ENCODE measurements around the gene AKNAD1. TPM values are rescaled to one million over a fixed set of nuclear protein-coding genes. Genes with fewer than 3 reads are reported as not detected.

The AKNAD1 gene
- total RNA-seq, 1 experiment from 2014 or later: 0.07 TPM

GRCh38 chr1:108880850-108881249, 24.0 kb upstream of the AKNAD1 start:
- TF ChIP-seq EZH2 (IDR thresholded peaks at IDR 0.05; ENCODE audit: low read length, unreplicated experiment) (no peak), CTCF (conservative IDR thresholded peaks at IDR 0.05; ENCODE audit: low read depth, low read length) (no peak), EZH2phosphoT487 (IDR thresholded peaks at IDR 0.05; ENCODE audit: borderline replicate concordance, low read length) (no peak)
- H3K36me3 ChIP-seq (ENCODE audit: low read depth, low read length): no peaks in the 10 kb centered on the region
- ChIA-PET CTCF (no interaction called here), POLR2A (ENCODE audit: unreplicated experiment) (no interaction called here)
- no peaks in the 10 kb centered on the region for H3K9me2 ChIP-seq (replicated peaks; ENCODE audit: low read length)
- H4K20me1 ChIP-seq (ENCODE audit: low read length): peaks cover 27% of the 10 kb centered on the region; the same call in 1 of the 2 replicates
- peaks cover 76% of the 10 kb centered on the region for H3K79me2 ChIP-seq (ENCODE audit: low read length)
- intact Hi-C loops (cut with micrococcal nuclease): no loop called here
- H3K4me3 ChIP-seq (ENCODE audit: low read length): no peak overlapping the region
- peak overlapping the region; percentile 14; the same call in 1 of the 2 replicates for H3K4me2 ChIP-seq (ENCODE audit: low read length)
- DNase-seq (peak; percentile 34), ATAC-seq (no peak)
- no TSS peak for BruUV-seq (replicated peaks)
- no peaks in the 10 kb centered on the region for H3K27me3 ChIP-seq (ENCODE audit: low read length)
- H3K27ac ChIP-seq (ENCODE audit: low read length): no peak overlapping the region
- no peaks in the 10 kb centered on the region for H3K9me3 ChIP-seq (ENCODE audit: low read length)
- H3K4me1 ChIP-seq (ENCODE audit: insufficient read depth, low read length): peaks cover 20% of the 10 kb centered on the region
- H3K9ac ChIP-seq (ENCODE audit: low read length): no peak overlapping the region
- H2AFZ ChIP-seq (ENCODE audit: low read length): no peak overlapping the region
- no peaks in the 10 kb centered on the region for H3F3A ChIP-seq (ENCODE audit: low read length, unreplicated experiment)

GRCh38 chr1:108878678-108879077, 21.8 kb upstream of the AKNAD1 start:
- DNase-seq: no peak
- intact Hi-C loops (cut with micrococcal nuclease): loop anchor here (1.0 to 5.0 kb wide), 2 partner anchors 50 to 186 kb away; partner anchors contain the start of gene PRPF38B

GRCh38 chr1:108878160-108878469, 21.2 kb upstream of the AKNAD1 start:
- DNase-seq (no peak), ATAC-seq (no peak)
- no TSS peak for BruUV-seq (replicated peaks)
- Histone ChIP-seq H3K36me3 (ENCODE audit: low read depth, low read length) (no peaks in the 10 kb centered on the region), H3K9me3 (ENCODE audit: low read length) (no peaks in the 10 kb centered on the region), H3K4me1 (ENCODE audit: insufficient read depth, low read length) (peaks cover 20% of the 10 kb centered on the region), H3K9ac (ENCODE audit: low read length) (peak overlapping the region; percentile 59), H3K4me3 (ENCODE audit: low read length) (peak overlapping the region; percentile 87), H2AFZ (ENCODE audit: low read length) (peak overlapping the region; percentile 95), H3K27ac (ENCODE audit: low read length) (no peak overlapping the region), H3F3A (ENCODE audit: low read length, unreplicated experiment) (no peaks in the 10 kb centered on the region), H3K4me2 (ENCODE audit: low read length) (peak overlapping the region; percentile 90), H3K27me3 (ENCODE audit: low read length) (no peaks in the 10 kb centered on the region), H4K20me1 (ENCODE audit: low read length) (peaks cover 26% of the 10 kb centered on the region; the same call in 1 of the 2 replicates), H3K9me2 (replicated peaks; ENCODE audit: low read length) (no peaks in the 10 kb centered on the region), H3K79me2 (ENCODE audit: low read length) (peaks cover 61% of the 10 kb centered on the region)
- TF ChIP-seq EZH2 (IDR thresholded peaks at IDR 0.05; ENCODE audit: low read length, unreplicated experiment): no peak
- TF ChIP-seq CTCF (conservative IDR thresholded peaks at IDR 0.05; ENCODE audit: low read depth, low read length): no peak
- no peak for TF ChIP-seq EZH2phosphoT487 (IDR thresholded peaks at IDR 0.05; ENCODE audit: borderline replicate concordance, low read length)
- CTCF ChIA-PET: interaction anchor here (0.8 kb wide), 1 partner anchor 19 kb away, joined by 7 read pairs; no protein-coding TSS in a partner anchor
- intact Hi-C loops (cut with micrococcal nuclease): loop anchor here (1.0 to 5.0 kb wide), 2 partner anchors 50 to 186 kb away; partner anchors contain the start of gene PRPF38B
- POLR2A ChIA-PET (ENCODE audit: unreplicated experiment): no interaction called here

More at GRCh38 chr1:108878678-108879077, 21.8 kb upstream of the AKNAD1 start:
- ATAC-seq: no peak
- POLR2A ChIA-PET (ENCODE audit: unreplicated experiment): no interaction called here
- Histone ChIP-seq H3K4me1 (ENCODE audit: insufficient read depth, low read length) (peaks cover 20% of the 10 kb centered on the region), H3K4me2 (ENCODE audit: low read length) (peak overlapping the region; percentile 90), H3K9me3 (ENCODE audit: low read length) (no peaks in the 10 kb centered on the region), H4K20me1 (ENCODE audit: low read length) (peaks cover 27% of the 10 kb centered on the region; the same call in 1 of the 2 replicates), H3K9me2 (replicated peaks; ENCODE audit: low read length) (no peaks in the 10 kb centered on the region), H3K27ac (ENCODE audit: low read length) (no peak overlapping the region), H3F3A (ENCODE audit: low read length, unreplicated experiment) (no peaks in the 10 kb centered on the region), H3K27me3 (ENCODE audit: low read length) (no peaks in the 10 kb centered on the region), H3K36me3 (ENCODE audit: low read depth, low read length) (no peaks in the 10 kb centered on the region), H3K79me2 (ENCODE audit: low read length) (peaks cover 67% of the 10 kb centered on the region), H3K4me3 (ENCODE audit: low read length) (peak overlapping the region; percentile 87), H3K9ac (ENCODE audit: low read length) (no peak overlapping the region), H2AFZ (ENCODE audit: low read length) (no peak overlapping the region)
- CTCF ChIA-PET: interaction anchor here (0.8 kb wide), 1 partner anchor 18 kb away, joined by 7 read pairs; no protein-coding TSS in a partner anchor
- no peak for TF ChIP-seq EZH2 (IDR thresholded peaks at IDR 0.05; ENCODE audit: low read length, unreplicated experiment)
- no TSS peak for BruUV-seq (replicated peaks)

All from PC-3 (cell line).